H1 (cell line): ENCODE results near the gene PRUNE1. TPM values are rescaled to one million over a fixed set of nuclear protein-coding genes. Genes with fewer than 3 reads are reported as not detected.
A peak's percentile ranks its signal among the peaks of the same experiment; 100 is the strongest.

ENCODE experiments used
- ASH2L ChIP-seq: fragments of 200-600, 300-600 bp; sonication (generic); IDR thresholded peaks from one replicate; pipeline ENCODE4 v1.7.1; 2017; ENCODE audit warnings: low read length
- ATF2 ChIP-seq: IDR thresholded peaks from 2 replicates; pipeline ENCODE4 v1.6.1; 2012; ENCODE audit warnings: low read length, inconsistent platforms
- ATF3 ChIP-seq: IDR thresholded peaks from 2 replicates; pipeline ENCODE4 v1.6.1; 2011; ENCODE audit warnings: low read depth, mild to moderate bottlenecking, low read length; ENCODE audit not compliant: insufficient read depth
- CTBP2 ChIP-seq: IDR thresholded peaks from 2 replicates; pipeline ENCODE4 v1.7.0; 2011; ENCODE audit warnings: borderline replicate concordance, mild to moderate bottlenecking, moderate library complexity, mixed read lengths, low read length; ENCODE audit not compliant: insufficient read depth, insufficient read length
- CTCF ChIP-seq, 3 experiments: IDR thresholded peaks; 1 replicate in 2 of 3; 2 replicates in 1 of 3; pipeline versions ENCODE4 v1.5.1 to v1.6.1; 2011; ENCODE audit warnings: low read length in 3 of 3, mild to moderate bottlenecking in 3 of 3, inconsistent platforms in 2 of 3, low read depth in 1 of 3, moderate library complexity in 1 of 3; ENCODE audit not compliant: insufficient read depth in 1 of 3; ENCODE audit errors: control extremely low read depth in 1 of 3
- EGR1 ChIP-seq: IDR thresholded peaks from 2 replicates; pipeline ENCODE4 v1.6.1; 2011; ENCODE audit warnings: low read depth, low read length, borderline replicate concordance
- HDAC2 ChIP-seq, 2 experiments: fragments of 300-600 bp in 1 of 2; sonication (generic) in 1 of 2; IDR thresholded peaks; 2 replicates each; pipeline ENCODE4 v1.6.1; 2011 to 2012; ENCODE audit warnings: low read depth in 2 of 2, low read length in 2 of 2, mild to moderate bottlenecking in 2 of 2, moderate library complexity in 2 of 2, borderline replicate concordance in 1 of 2, inconsistent platforms in 1 of 2
- MAX ChIP-seq: IDR thresholded peaks from 2 replicates; pipeline ENCODE4 v1.6.1; 2012; ENCODE audit warnings: inconsistent platforms
- RBBP5 ChIP-seq: IDR thresholded peaks from 2 replicates; pipeline ENCODE4 v1.7.1; 2012; ENCODE audit warnings: low read depth, mild to moderate bottlenecking, inconsistent platforms, low read length, moderate library complexity, borderline replicate concordance
- SIN3A ChIP-seq, 2 experiments: IDR thresholded peaks in 1 of 2; conservative IDR thresholded peaks in 1 of 2; 2 replicates each; pipeline ENCODE4 v1.6.1; 2011 to 2012; ENCODE audit warnings: low read length in 2 of 2, improper control_type of control experiment in 1 of 2, low read depth in 1 of 2, mild to moderate bottlenecking in 1 of 2
- TAF1 ChIP-seq: IDR thresholded peaks from 2 replicates; pipeline ENCODE4 v1.6.1; 2011; ENCODE audit warnings: mild to moderate bottlenecking, low read depth, low read length
- TAF7 ChIP-seq: optimal IDR thresholded peaks from 2 replicates; pipeline ENCODE3; 2011; ENCODE audit warnings: low read depth, mild to moderate bottlenecking, inconsistent platforms, low read length, moderate library complexity, borderline replicate concordance
- TBP ChIP-seq: IDR thresholded peaks from 2 replicates; pipeline ENCODE4 v1.6.1; 2011; ENCODE audit warnings: low read depth, low read length, improper control_type of control experiment
- YY1 ChIP-seq: IDR thresholded peaks from 2 replicates; pipeline ENCODE4 v1.6.1; 2011; ENCODE audit warnings: low read depth, mild to moderate bottlenecking, low read length
- polyA plus RNA-seq, 7 experiments: library from polyadenylated mRNA; depleted of rRNA in 3 of 7; stranded (reverse) in 5 of 7; unstranded in 2 of 7; fragments of >200 nt in 5 of 7; fragments of 200-250 nt in 2 of 7; gene quantifications; 1 replicate in 5 of 7; 2 replicates in 1 of 7; 4 replicates in 1 of 7; pipeline versions ENCODE4 v1.2.1 to v1.2.3, GENCODE V29; 2011 to 2013; ENCODE audit warnings: missing spikeins in 2 of 7, mixed read lengths in 2 of 7
- total RNA-seq: library from RNA; stranded (reverse); fragmentation: NEBNext Ultra II Directional; extraction: Animal tissue kit (Norgen Biotek cat#: 25700); gene quantifications from 2 replicates; pipeline ENCODE4 v1.2.1, GENCODE V29; 2021

Gene PRUNE1
- total and polyA plus RNA-seq, 2 of the 8 experiments (the other 6 are each of a cell fraction or from before 2014, with no cell fraction given): 32.8 to 54.2 TPM

GRCh38 chr1:151006327-151007052 is 1.8 kb upstream of the PRUNE1 start, which contains the start of gene MINDY1 (continued):
- no peak for TF ChIP-seq CTBP2
- TF ChIP-seq TBP: no peak
- TF ChIP-seq HDAC2 (IDR thresholded peaks at IDR 0.05; ENCODE audit: borderline replicate concordance in 1 of 2, low read depth in 2 of 2, low read length in 2 of 2): no peak
- TF ChIP-seq TAF7: peak; percentile 18
- peak; percentile 66 for TF ChIP-seq TAF1
- TF ChIP-seq SIN3A (conservative IDR thresholded peaks at IDR 0.05 in 1 of 2, IDR thresholded peaks at IDR 0.05 in 1 of 2; ENCODE audit: low read depth in 1 of 2, low read length in 2 of 2): peak in 1 of 2 experiments; percentile 62; a peak in 1 of 4 replicates
- TF ChIP-seq EGR1: no peak
- TF ChIP-seq RBBP5: peak; percentile 44; the same call in 1 of the 2 replicates
- TF ChIP-seq ATF2: no peak
- no peak for TF ChIP-seq ATF3
- TF ChIP-seq YY1: 0 out of 2 replicates have a peak, but pooled peaks have one; percentile 28
- no peak for TF ChIP-seq MAX
- peak; percentile 82 for TF ChIP-seq ASH2L
- peak; percentile 53 to 70 (median 62) for TF ChIP-seq CTCF (IDR thresholded peaks at IDR 0.05; ENCODE audit: control extremely low read depth in 1 of 3, insufficient read depth in 1 of 3, low read depth in 1 of 3, low read length in 3 of 3)
